Forelimb muscle (tissue), 1 donor: Measurements from ENCODE around the gene RIC8B. TPM values are rescaled to one million over a fixed set of nuclear protein-coding genes. Genes with fewer than 3 reads are reported as not detected.
"Not testable (repeated sequence)": the region's sequence is repeated elsewhere in the genome, so short reads cannot be mapped to it uniquely, and the experiment has no call there.

ENCODE experiments used
- DNase-seq: peaks from one replicate; pipeline ENCODE4 v3.0.0-alpha.2; 2013; ENCODE audit warnings: low read depth
- polyA plus RNA-seq: library from polyadenylated mRNA; unstranded; fragments of 120-200 nt; gene quantifications from one replicate; pipeline ENCODE4 v1.2.1, GENCODE V29; 2013; ENCODE audit not compliant: insufficient read length

Gene RIC8B
- polyA plus RNA-seq: 14.7 TPM

GRCh38 chr12:106774005-106774807 lies at the start of gene RIC8B:
RIC8B (plus strand) TSS chr12:106774682; CDS start chr12:106774746, 64 bp downstream.
- peak; percentile 99 for DNase-seq

DNA sequence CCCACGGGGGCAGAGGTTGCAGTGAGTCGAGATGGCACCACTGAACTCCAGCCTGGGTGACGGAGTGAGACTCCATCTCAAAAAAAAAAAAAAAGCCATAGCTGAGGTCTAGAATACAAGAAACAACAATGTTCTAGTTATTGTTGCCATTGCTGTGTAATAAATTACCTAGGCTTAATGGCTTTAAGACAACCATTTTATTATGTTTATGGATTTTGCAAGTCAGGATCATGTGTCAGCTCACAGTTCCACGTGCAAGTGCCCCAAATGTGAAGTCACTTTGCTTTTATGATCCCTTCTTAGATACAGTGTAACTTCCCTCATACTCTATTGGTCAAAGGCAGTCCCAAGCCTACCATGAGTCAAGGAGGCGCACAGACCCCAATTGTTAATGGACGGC lies 49.5 kb upstream of the RIC8B start:
- DNase-seq: no peak

- not testable (repeated sequence) for DNase-seq
Observed at GRCh38 chr12:106726603-106727202, 47.8 kb upstream of the RIC8B start.

DNA sequence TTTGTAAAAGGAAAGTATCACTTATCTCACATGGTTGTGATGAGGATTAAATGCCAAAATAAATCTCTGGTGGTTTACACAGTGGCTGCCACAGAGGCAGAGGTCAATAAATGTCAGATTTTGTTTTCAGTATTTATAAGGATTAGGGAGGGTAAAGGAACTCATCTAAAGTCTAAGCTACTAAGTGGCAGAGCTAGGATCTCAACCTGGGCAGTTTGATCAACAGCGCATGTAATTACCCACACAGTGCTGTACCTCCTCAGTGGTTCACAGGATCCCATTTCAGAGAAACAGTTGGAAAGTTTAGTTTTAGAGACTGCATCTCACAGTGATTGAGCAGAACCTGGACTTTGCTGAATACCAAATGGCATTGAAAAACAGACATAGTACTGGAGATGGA lies 44.9 kb upstream of the RIC8B start:
- no peak for DNase-seq

GRCh38 chr12:106732890-106733289 lies 41.6 kb upstream of the RIC8B start:
- DNase-seq: no peak

DNA sequence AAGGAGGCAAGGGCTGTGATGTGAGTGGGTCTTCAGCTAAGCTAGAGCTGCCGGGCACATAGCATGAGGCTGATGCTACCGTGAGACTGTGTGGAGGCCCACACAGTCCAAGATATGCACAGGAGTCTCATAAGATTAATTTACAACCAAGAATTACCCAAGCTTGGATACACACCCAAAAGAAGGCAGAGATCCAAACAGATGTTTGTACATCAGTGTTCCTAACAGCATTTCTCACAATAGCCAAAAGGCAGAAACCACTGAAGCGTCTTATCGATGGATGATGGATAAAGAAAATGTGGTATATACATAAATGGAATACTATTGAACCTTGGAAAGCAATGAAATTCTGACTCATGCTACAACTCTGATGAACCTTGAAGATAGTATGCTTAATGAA lies 40.8 kb upstream of the RIC8B start:
- peak; percentile 29 for DNase-seq

GRCh38 chr12:106736051-106736957 lies 38.2 kb upstream of the RIC8B start:
- DNase-seq: no peak

GRCh38 chr12:106739318-106739717 lies 35.2 kb upstream of the RIC8B start:
- DNase-seq: no peak

- DNase-seq: no peak
Observed at GRCh38 chr12:106739815-106740530, 34.5 kb upstream of the RIC8B start.

- DNase-seq: no peak
Observed at GRCh38 chr12:106740818-106741217, 33.7 kb upstream of the RIC8B start.

DNA sequence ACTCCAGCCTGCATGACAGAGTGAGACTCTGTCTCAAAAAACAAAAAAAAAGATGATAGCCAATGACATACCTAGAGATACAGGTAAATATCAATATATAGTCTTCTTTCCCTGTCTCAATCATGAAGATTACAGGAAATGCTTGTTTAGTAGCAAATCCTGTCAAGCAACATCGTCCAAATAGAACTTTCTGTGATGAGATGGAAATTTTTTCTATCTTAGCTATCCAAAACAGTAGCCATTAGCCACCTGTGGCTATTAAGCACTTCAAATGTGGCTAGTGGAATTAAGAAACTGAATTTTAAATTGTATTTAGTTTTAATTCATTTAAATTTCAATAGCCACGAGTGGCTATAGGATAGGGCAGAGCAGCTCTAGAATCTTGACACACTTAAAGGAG lies 33.2 kb upstream of the RIC8B start:
- no peak for DNase-seq

DNA sequence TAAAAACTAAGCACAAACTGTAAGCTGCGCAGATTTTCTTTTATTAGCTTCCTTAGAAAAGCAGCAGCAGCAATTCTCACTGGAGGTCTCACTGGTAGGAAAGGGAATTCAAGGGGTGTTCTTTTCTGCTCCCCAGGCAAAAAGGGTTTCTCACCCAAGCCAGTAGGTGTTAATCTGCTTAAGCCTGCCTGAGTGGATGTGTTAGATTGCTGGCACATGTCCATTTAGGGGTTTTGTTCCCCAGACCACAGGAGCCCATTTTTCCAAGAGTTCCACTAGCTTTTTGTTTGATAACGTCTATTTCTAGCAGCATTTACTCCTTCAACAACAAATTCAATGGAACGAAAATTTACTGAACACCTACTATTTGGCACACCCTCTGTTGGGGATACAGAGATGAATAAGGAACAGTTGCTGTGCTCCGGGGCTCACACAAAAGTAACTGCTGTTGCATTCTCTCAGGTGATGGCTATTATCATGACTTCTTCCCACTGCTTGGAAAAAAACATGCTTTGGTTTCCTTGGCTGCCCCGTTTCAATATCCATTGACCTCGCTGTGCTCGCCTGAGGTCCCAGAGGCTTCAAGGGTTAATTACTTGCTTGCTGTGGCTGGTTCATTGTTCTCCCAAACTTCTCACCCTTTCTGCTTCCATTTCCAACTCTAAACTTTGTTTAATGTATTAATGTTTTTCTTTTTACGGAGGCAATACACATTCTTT lies 31.1 kb upstream of the RIC8B start:
- no peak for DNase-seq

DNA sequence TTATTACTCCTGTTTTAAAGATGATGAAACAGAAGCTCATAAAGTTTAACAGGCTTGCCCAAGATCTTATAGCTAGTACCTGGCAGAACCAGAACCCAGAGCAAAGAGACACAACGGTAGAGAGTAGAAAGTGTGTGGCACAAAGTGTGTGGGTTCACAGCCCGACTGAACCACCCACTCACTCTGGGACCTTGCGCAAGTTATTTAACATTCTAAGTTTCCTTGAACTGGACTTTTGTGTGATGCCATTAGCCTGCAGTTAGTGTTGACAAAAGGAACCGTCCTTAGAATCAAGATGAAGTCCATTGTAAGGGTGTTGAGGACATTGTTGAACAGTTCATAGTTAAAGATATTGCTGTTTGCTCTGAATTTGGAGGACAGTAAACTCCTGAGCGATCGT lies 29.9 kb upstream of the RIC8B start:
- no peak for DNase-seq

DNA sequence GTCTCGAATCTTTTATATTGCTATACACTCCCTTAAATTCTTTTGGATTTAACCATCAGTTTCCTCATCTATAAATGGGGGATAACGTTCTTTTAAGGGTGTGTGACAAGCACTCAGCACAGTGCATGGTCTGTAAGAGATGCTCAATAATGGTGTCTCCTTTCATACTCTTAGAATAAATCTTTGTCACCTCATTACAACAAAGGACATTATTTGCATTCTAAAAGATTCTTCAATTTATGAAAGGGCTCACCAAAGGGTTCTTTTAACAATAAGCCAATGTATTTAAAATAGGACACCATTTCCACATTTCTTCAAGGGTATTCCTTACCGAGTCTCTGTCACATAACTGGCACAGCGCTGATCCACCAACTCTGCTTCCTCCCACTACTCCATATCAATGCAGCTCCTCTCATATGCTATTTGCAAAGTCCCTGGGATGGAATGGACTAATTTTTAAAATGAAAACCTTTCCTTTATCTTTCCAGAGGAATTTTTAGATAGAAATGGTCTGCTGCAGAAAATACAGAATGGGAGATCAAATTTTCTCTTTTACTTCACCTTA lies 29.2 kb upstream of the RIC8B start:
- no peak for DNase-seq

GRCh38 chr12:106747973-106748436 lies 26.5 kb upstream of the RIC8B start:
- DNase-seq: no peak

- no peak for DNase-seq
Observed at GRCh38 chr12:106750524-106750923, 24.0 kb upstream of the RIC8B start.

- DNase-seq: no peak
Observed at GRCh38 chr12:106753526-106753925, 21.0 kb upstream of the RIC8B start.

DNA sequence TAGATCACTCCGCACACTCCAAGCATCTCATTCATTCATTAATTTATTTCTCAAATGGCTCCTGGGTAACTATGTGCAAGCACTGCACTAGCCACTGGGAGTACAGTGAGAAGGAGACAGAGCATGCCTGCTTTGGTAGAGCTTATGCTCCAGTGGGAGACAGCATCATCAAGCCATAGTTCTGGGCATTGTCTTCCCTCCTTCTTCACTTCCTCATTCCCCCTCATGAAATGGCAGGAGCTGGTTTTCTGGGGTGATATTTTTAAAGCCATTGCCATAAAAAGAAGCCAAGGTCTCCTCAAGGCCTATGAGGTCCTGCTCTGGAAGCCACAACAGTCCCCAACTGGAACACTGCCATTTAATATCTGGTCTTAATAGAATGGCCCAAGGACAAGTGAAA lies 20.2 kb upstream of the RIC8B start:
- no peak for DNase-seq

GRCh38 chr12:106757623-106758348 lies 16.7 kb upstream of the RIC8B start:
- DNase-seq: no peak
